GM12878 (cell line): ENCODE results near the gene CDH8. TPM values are rescaled to one million over a fixed set of nuclear protein-coding genes. Genes with fewer than 3 reads are reported as not detected.

Source experiments
- ATAC-seq: fragments of 200-7000 bp; cut with Tn5 transposase; 3 replicates; pipeline ENCODE4 v1.9.1; 2020; ENCODE audit warnings: mild to moderate bottlenecking, moderate library complexity
- BruUV-seq: library from RNA; stranded (reverse); fragments of 400-500 nt; replicated peaks from 2 replicates; lab custom pipeline; 2021; lab: Mats Ljungman, UMichigan
- CTCF ChIA-PET: fragments of 300-600 bp; sonication (Branson Sonifier 250); formaldehyde crosslinking; extraction: SDS; loops from one replicate; lab custom pipeline; 2021; ENCODE audit warnings: inconsistent platforms; lab: Yijun Ruan, JAX
- POLR2A ChIA-PET: fragments of 350-600 bp; formaldehyde crosslinking; extraction: SDS; loops from one replicate; lab custom pipeline; 2021; ENCODE audit warnings: inconsistent platforms; lab: Charles Lee
- RAD21 ChIA-PET: fragments of 300-600 bp; sonication (Branson Sonifier 250); formaldehyde crosslinking; loops from one replicate; lab custom pipeline; 2023; ENCODE audit warnings: antibody characterized with exemption; ENCODE audit not compliant: unreplicated experiment; lab: Charles Lee
- SMC1A ChIA-PET: fragments of 300-600 bp; sonication (Branson Sonifier 250); formaldehyde crosslinking; loops from one replicate; lab custom pipeline; 2023; ENCODE audit not compliant: unreplicated experiment, uncharacterized antibody; lab: Charles Lee
- DNase-seq: peaks from one replicate; pipeline ENCODE4 v3.0.0-alpha.2; 2011; ENCODE audit warnings: low read depth, low spot score
- FAIRE-seq: peaks from 3 replicates; lab custom pipeline; 2011; peaks lifted over from hg19 to GRCh38; lab: Jason Lieb, UNC
- H2AFZ ChIP-seq: 2 replicates; pipeline ENCODE4 v1.6.0; 2011; ENCODE audit warnings: low read depth, low read length, control low read depth; ENCODE audit not compliant: control insufficient read depth
- H3K27ac ChIP-seq: 2 replicates; pipeline ENCODE4 v1.5.1; 2011; ENCODE audit warnings: control low read depth; ENCODE audit not compliant: control insufficient read depth, insufficient read depth
- H3K27me3 ChIP-seq, 2 experiments: replicated peaks in 1 of 2; 2 replicates each; pipeline versions ENCODE4 v1.6.0 to v1.6.1; 2011; ENCODE audit warnings: low read length in 1 of 2; ENCODE audit not compliant: control insufficient read depth in 2 of 2, insufficient read depth in 2 of 2
- H3K36me3 ChIP-seq, 2 experiments: 2 replicates each; pipeline ENCODE4 v1.5.1; 2011; ENCODE audit warnings: low read length in 1 of 2; ENCODE audit not compliant: control insufficient read depth in 2 of 2, insufficient read depth in 2 of 2
- H3K4me1 ChIP-seq: 2 replicates; pipeline ENCODE4 v1.6.1; 2011; ENCODE audit warnings: mild to moderate bottlenecking, low read length, moderate library complexity, mixed read lengths; ENCODE audit not compliant: control insufficient read depth, insufficient read depth
- H3K4me2 ChIP-seq: 2 replicates; pipeline ENCODE4 v1.6.0; 2011; ENCODE audit warnings: control low read depth; ENCODE audit not compliant: control insufficient read depth, insufficient read depth
- H3K4me3 ChIP-seq: fragments of 200-600 bp; sonication (generic); 2 replicates; pipeline ENCODE4 v1.5.1; 2016
- H3K79me2 ChIP-seq: 2 replicates; pipeline ENCODE4 v1.6.0; 2011; ENCODE audit warnings: low read length; ENCODE audit not compliant: control insufficient read depth, insufficient read depth
- H3K9ac ChIP-seq: 2 replicates; pipeline ENCODE4 v1.8.0; 2011; ENCODE audit warnings: low read length, control low read depth, mixed read lengths; ENCODE audit not compliant: control insufficient read depth, insufficient read depth
- H3K9me3 ChIP-seq: replicated peaks from 3 replicates; pipeline ENCODE4 v1.5.1; 2011; ENCODE audit warnings: mild to moderate bottlenecking, low read length; ENCODE audit not compliant: control insufficient read depth, insufficient read depth
- H4K20me1 ChIP-seq: 2 replicates; pipeline ENCODE4 v1.6.0; 2011; ENCODE audit not compliant: control insufficient read depth, insufficient read depth
- ATF2 ChIP-seq: IDR thresholded peaks from 2 replicates; pipeline ENCODE4 v1.6.1; 2012; ENCODE audit warnings: low read length, inconsistent platforms
- BCL3 ChIP-seq: IDR thresholded peaks from 2 replicates; pipeline ENCODE4 v1.6.1; 2011; ENCODE audit warnings: borderline replicate concordance, low read depth, mild to moderate bottlenecking, moderate library complexity, low read length; ENCODE audit not compliant: insufficient read depth, poor library complexity, severe bottlenecking
- CBX5 ChIP-seq: sonication (generic); IDR thresholded peaks from 2 replicates; pipeline ENCODE4 v1.6.1; 2016; ENCODE audit warnings: low read depth, moderate library complexity, mild to moderate bottlenecking, inconsistent platforms
- CHD2 ChIP-seq: IDR thresholded peaks from 2 replicates; pipeline ENCODE4 v1.6.1; 2011; ENCODE audit warnings: low read depth, low read length, improper control_type of control experiment, borderline replicate concordance
- E2F4 ChIP-seq: IDR thresholded peaks from 2 replicates; pipeline ENCODE4 v1.6.1; 2012; ENCODE audit warnings: low read depth, low read length, improper control_type of control experiment
- JUND ChIP-seq: IDR thresholded peaks from 2 replicates; pipeline ENCODE4 v1.6.1; 2012; ENCODE audit warnings: low read depth, mild to moderate bottlenecking, low read length, improper control_type of control experiment, moderate library complexity
- NFYA ChIP-seq: IDR thresholded peaks from 2 replicates; pipeline ENCODE4 v1.6.1; 2011; ENCODE audit warnings: low read depth, mild to moderate bottlenecking, low read length, improper control_type of control experiment, borderline replicate concordance
- NRF1 ChIP-seq: conservative IDR thresholded peaks from 2 replicates; pipeline ENCODE4 v1.6.1; 2011; ENCODE audit warnings: mild to moderate bottlenecking, low read depth, low read length, improper control_type of control experiment
- POLR2AphosphoS2 ChIP-seq: IDR thresholded peaks from 2 replicates; pipeline ENCODE4 v1.6.1; 2011; ENCODE audit warnings: low read depth, mild to moderate bottlenecking, low read length, improper control_type of control experiment, moderate library complexity
- RAD51 ChIP-seq: fragments of 450-650 bp; IDR thresholded peaks from 2 replicates; pipeline ENCODE4 v1.6.1; 2016; ENCODE audit warnings: moderate library complexity, mild to moderate bottlenecking, inconsistent platforms
- SP1 ChIP-seq: IDR thresholded peaks from one replicate; pipeline ENCODE4 v1.6.1; 2011; ENCODE audit warnings: low read depth, low read length
- TARDBP ChIP-seq: IDR thresholded peaks from 2 replicates; pipeline ENCODE4 v1.6.1; 2016; ENCODE audit warnings: borderline replicate concordance
- WGBS: methylation state at CpG from one replicate; pipeline ENCODE4 v1.1.6; 2016; ENCODE audit warnings: low lambda C conversion rate; ENCODE audit not compliant: insufficient replicate concordance, insufficient coverage; ENCODE audit errors: missing lambda C conversion rate; 5-methylcytosine and 5-hydroxymethylcytosine counted together
- in situ Hi-C: fragments of 300-500 bp; cut with MboI; formaldehyde crosslinking; loops from 9 replicates; pipeline ENCODE4 v1.14.3; 2018; ENCODE audit warnings: mixed read lengths
- intact Hi-C: fragments of 100-400 bp; cut with micrococcal nuclease; formaldehyde crosslinking; loops from one replicate; pipeline ENCODE4 v1.14.2; 2022; ENCODE audit not compliant: unreplicated experiment
- polyA plus RNA-seq, 11 experiments: library from polyadenylated mRNA; depleted of rRNA in 4 of 11; unstranded in 6 of 11; stranded (reverse) in 5 of 11; fragments of >200 nt; fragmentation: Nextera tagmentation in 4 of 11; fragmentation: Illumina TruSeq in 1 of 11; extraction: Ambion mirVana in 4 of 11; extraction: Trizol in 1 of 11; gene quantifications; 1 replicate in 1 of 11; 2 replicates in 10 of 11; pipeline versions ENCODE4 v1.2.1 to v1.2.3, GENCODE V29; 2011 to 2016; ENCODE audit warnings: inconsistent platforms in 2 of 11, missing spikeins in 2 of 11, low read depth in 1 of 11
- total RNA-seq, 4 experiments: library from RNA; depleted of rRNA in 3 of 4; stranded (reverse); fragments of >200 nt in 3 of 4; fragmentation: Illumina TruSeq in 1 of 4; extraction: Trizol in 1 of 4; gene quantifications; 2 replicates each; pipeline versions ENCODE4 v1.2.1 to v1.2.3, GENCODE V29; 2013 to 2021

CDH8 gene
- total and polyA plus RNA-seq, 10 of the 15 experiments (the other 5 are each of a cell fraction or from before 2014, with no cell fraction given), result 0.13 to 0.68 (median 0.25) TPM; not detected in 3

- H3K79me2 ChIP-seq, result no peaks in the 10 kb centered on the region
- ChIA-PET SMC1A (no interaction called here), RAD21 (no interaction called here), POLR2A (no interaction called here), CTCF (no interaction called here)
- WGBS, result 17% methylated on average over 4 of the region's 4 CpGs
- no peak overlapping the region for H3K4me3 ChIP-seq
- H3K9ac ChIP-seq, result no peak overlapping the region
- DNase-seq, result no peak
- H3K4me2 ChIP-seq, result no peak overlapping the region
- no peaks in the 10 kb centered on the region for H3K4me1 ChIP-seq
- no TSS peak for BruUV-seq
- H3K9me3 ChIP-seq, result no peaks in the 10 kb centered on the region
- ATAC-seq, result no peak
- in situ Hi-C loops (no loop called here), intact Hi-C loops (no loop called here)
- no peak for TF ChIP-seq BCL3
- TF ChIP-seq SP1, result no peak
- no peak for TF ChIP-seq JUND
- no peak for TF ChIP-seq NFYA
- no peak for TF ChIP-seq E2F4
- TF ChIP-seq CHD2, result no peak
- TF ChIP-seq TARDBP, result no peak
- no peak for TF ChIP-seq NRF1
- TF ChIP-seq CBX5, result no peak
- TF ChIP-seq POLR2AphosphoS2, result no peak
- no peak for TF ChIP-seq ATF2
- TF ChIP-seq RAD51, result no peak
- FAIRE-seq, result no peak
- no peaks in the 10 kb centered on the region for H3K27me3 ChIP-seq
- no peak overlapping the region for H3K27ac ChIP-seq
- no peaks in the 10 kb centered on the region for H4K20me1 ChIP-seq
- no peaks in the 10 kb centered on the region for H3K36me3 ChIP-seq
- no peak overlapping the region for H2AFZ ChIP-seq
These were observed 424.3 kb downstream of the CDH8 start for GRCh38 chr16:61611847-61612491.
